Endodermal cell (in vitro differentiated cells): ENCODE results near the gene NEGR1. TPM values are rescaled to one million over a fixed set of nuclear protein-coding genes. Genes with fewer than 3 reads are reported as not detected.

Source experiments
- DNase-seq: peaks from one replicate; pipeline ENCODE4 v3.0.0-alpha.2; 2017
- H3K27ac ChIP-seq: 2 replicates; pipeline ENCODE4 v1.5.1; 2013; ENCODE audit warnings: mild to moderate bottlenecking, low read depth, low read length, moderate library complexity
- H3K27me3 ChIP-seq: 2 replicates; pipeline ENCODE4 v1.6.1; 2013; ENCODE audit warnings: mild to moderate bottlenecking, low read length, moderate library complexity; ENCODE audit not compliant: insufficient read depth, control insufficient read depth, poor library complexity, severe bottlenecking
- H3K36me3 ChIP-seq: 2 replicates; pipeline ENCODE4 v1.7.0; 2013; ENCODE audit warnings: mild to moderate bottlenecking, low read length, moderate library complexity; ENCODE audit not compliant: control insufficient read depth, insufficient read depth
- H3K4me1 ChIP-seq: one replicate; pipeline ENCODE4 v1.7.0; 2013; ENCODE audit warnings: low read length; ENCODE audit not compliant: control insufficient read depth, insufficient read depth
- H3K4me3 ChIP-seq: 2 replicates; pipeline ENCODE4 v1.5.1; 2013; ENCODE audit warnings: mild to moderate bottlenecking, low read length, moderate library complexity
- H3K9ac ChIP-seq: 2 replicates; pipeline ENCODE4 v1.6.1; 2013; ENCODE audit warnings: mild to moderate bottlenecking, low read length, moderate library complexity; ENCODE audit not compliant: poor library complexity, severe bottlenecking; ENCODE audit errors: extremely low read depth
- H3K9me3 ChIP-seq: 2 replicates; pipeline ENCODE4 v1.6.1; 2013; ENCODE audit warnings: mild to moderate bottlenecking, low read length, moderate library complexity; ENCODE audit not compliant: control insufficient read depth
- H3K27ac Mint-ChIP-seq: 2 replicates; pipeline ENCODE4 v1.8.0; 2020; ENCODE audit warnings: mixed read lengths
- H3K27me3 Mint-ChIP-seq: 2 replicates; pipeline ENCODE4 v1.8.0; 2021; ENCODE audit warnings: mild to moderate bottlenecking, mixed read lengths; ENCODE audit not compliant: insufficient read depth
- H3K36me3 Mint-ChIP-seq: 2 replicates; pipeline ENCODE4 v1.8.0; 2020; ENCODE audit warnings: low read depth, mixed read lengths
- H3K4me1 Mint-ChIP-seq: 2 replicates; pipeline ENCODE4 v1.8.0; 2020; ENCODE audit warnings: mixed read lengths
- H3K4me3 Mint-ChIP-seq: 2 replicates; pipeline ENCODE4 v1.8.0; 2020; ENCODE audit warnings: mild to moderate bottlenecking, moderate library complexity, mixed read lengths
- H3K9me3 Mint-ChIP-seq: 2 replicates; pipeline ENCODE4 v1.8.0; 2020; ENCODE audit warnings: mild to moderate bottlenecking, mixed read lengths
- WGBS, 2 experiments: methylation state at CpG; one replicate each; pipeline versions ENCODE4 v1.1.5 to v1.1.7; 2013; ENCODE audit warnings: missing lambda C conversion rate in 2 of 2, mixed read lengths in 1 of 2; ENCODE audit not compliant: insufficient coverage in 1 of 2, insufficient read length in 1 of 2; 5-methylcytosine and 5-hydroxymethylcytosine counted together
- total RNA-seq, 2 donors: library from RNA; stranded (reverse); fragmentation: NEBNext Ultra II Directional in 1 of 2; extraction: Animal tissue kit (Norgen Biotek cat#: 25700) in 1 of 2; gene quantifications; 2 replicates in 1 of 2; 3 replicates in 1 of 2; pipeline ENCODE4 v1.2.1, GENCODE V29; 2021
- TF ChIP-seq, protein P1 (sequence below): fragments of 200-600 bp; sonication (generic); conservative IDR thresholded peaks from 2 replicates; pipeline ENCODE4 v1.5.0; 2021; ENCODE audit warnings: antibody characterized with exemption, mild to moderate bottlenecking

Gene NEGR1
- total RNA-seq, 2 donors from 2014 or later: 1.5 to 2.1 TPM

DNA sequence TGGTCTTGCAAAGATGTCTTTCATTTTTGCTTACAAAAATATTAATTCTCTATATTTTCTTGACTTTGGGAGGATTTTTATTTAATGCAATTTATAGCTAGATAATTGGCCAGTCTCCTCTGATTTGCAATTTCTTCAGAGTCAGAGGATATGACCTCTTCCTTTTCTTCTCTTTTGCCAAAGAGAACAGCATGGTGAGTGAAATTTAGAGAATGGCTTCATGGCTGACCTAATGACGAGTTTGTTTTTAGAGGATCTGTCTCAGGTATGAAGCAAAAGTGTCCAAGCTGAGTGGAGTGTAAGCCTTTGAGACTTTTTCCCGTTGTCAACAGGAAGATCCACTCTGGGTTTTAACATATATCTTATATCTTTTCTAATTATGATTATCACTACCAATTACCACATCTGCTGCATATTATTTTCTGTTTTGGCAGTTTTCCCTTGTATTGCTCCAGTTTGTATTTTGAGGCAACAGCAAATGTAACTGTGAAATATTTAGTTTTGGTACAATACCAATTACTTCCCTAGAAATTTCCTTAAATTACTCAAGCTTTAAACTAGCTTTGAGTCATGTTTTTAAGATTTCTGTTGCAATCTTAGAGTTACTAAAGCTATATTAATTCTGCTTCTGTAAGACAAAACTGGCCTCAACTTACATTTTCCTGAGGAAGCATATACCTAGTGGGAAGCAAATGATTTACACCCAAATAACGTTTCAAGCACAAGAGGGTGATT lies 868.7 kb downstream of the NEGR1 start:
- 90 to 100% methylated on average over 1 to 3 of the region's 3 CpGs for WGBS, 2 experiments
- TF ChIP-seq, protein P1, sequence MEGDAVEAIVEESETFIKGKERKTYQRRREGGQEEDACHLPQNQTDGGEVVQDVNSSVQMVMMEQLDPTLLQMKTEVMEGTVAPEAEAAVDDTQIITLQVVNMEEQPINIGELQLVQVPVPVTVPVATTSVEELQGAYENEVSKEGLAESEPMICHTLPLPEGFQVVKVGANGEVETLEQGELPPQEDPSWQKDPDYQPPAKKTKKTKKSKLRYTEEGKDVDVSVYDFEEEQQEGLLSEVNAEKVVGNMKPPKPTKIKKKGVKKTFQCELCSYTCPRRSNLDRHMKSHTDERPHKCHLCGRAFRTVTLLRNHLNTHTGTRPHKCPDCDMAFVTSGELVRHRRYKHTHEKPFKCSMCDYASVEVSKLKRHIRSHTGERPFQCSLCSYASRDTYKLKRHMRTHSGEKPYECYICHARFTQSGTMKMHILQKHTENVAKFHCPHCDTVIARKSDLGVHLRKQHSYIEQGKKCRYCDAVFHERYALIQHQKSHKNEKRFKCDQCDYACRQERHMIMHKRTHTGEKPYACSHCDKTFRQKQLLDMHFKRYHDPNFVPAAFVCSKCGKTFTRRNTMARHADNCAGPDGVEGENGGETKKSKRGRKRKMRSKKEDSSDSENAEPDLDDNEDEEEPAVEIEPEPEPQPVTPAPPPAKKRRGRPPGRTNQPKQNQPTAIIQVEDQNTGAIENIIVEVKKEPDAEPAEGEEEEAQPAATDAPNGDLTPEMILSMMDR: no peak
- no peaks in the 10 kb centered on the region for H3K36me3 ChIP-seq
- H3K36me3 Mint-ChIP-seq: no peaks in the 10 kb centered on the region
- H3K9me3 ChIP-seq: no peaks in the 10 kb centered on the region
- no peak overlapping the region for H3K4me3 ChIP-seq
- peaks cover 9% of the 10 kb centered on the region for H3K4me1 Mint-ChIP-seq
- no peak for DNase-seq
- H3K4me1 ChIP-seq: peaks cover 5% of the 10 kb centered on the region
- no peaks in the 10 kb centered on the region for H3K27me3 Mint-ChIP-seq
- no peak overlapping the region for H3K9ac ChIP-seq
- H3K27ac Mint-ChIP-seq: no peak overlapping the region
- H3K9me3 Mint-ChIP-seq: no peaks in the 10 kb centered on the region
- H3K27me3 ChIP-seq: no peaks in the 10 kb centered on the region
- H3K4me3 Mint-ChIP-seq: no peak overlapping the region
- H3K27ac ChIP-seq: no peak overlapping the region

DNA sequence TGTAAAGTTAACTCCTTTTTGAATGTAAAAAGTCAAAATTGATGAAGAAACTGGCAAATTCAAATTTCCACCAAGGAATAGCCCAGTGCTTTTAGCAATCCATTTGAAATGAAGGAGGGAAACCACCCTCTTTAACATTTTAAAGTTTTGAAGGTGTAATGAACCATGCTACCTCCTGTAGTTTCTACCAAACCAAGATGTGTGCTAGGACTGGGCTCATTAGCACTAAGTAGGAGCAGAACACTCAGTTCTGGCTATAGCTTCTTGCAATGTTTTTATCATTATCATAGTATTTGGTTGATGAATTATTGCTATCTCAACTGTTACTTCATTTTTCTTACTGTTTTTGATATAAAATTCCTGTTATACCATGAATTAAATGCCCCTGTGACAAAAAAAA lies 882.3 kb downstream of the NEGR1 start:
- no peak for DNase-seq
- no peak overlapping the region for H3K27ac Mint-ChIP-seq
- no peaks in the 10 kb centered on the region for H3K36me3 Mint-ChIP-seq
- H3K36me3 ChIP-seq: no peaks in the 10 kb centered on the region
- no peaks in the 10 kb centered on the region for H3K9me3 Mint-ChIP-seq
- no peak overlapping the region for H3K27ac ChIP-seq
- TF ChIP-seq, protein P1: no peak
- H3K27me3 Mint-ChIP-seq: no peaks in the 10 kb centered on the region
- no peaks in the 10 kb centered on the region for H3K4me1 Mint-ChIP-seq
- no peaks in the 10 kb centered on the region for H3K4me1 ChIP-seq
- no peak overlapping the region for H3K4me3 Mint-ChIP-seq
- H3K27me3 ChIP-seq: no peaks in the 10 kb centered on the region
- no peaks in the 10 kb centered on the region for H3K9me3 ChIP-seq
- no peak overlapping the region for H3K9ac ChIP-seq
- H3K4me3 ChIP-seq: no peak overlapping the region

DNA sequence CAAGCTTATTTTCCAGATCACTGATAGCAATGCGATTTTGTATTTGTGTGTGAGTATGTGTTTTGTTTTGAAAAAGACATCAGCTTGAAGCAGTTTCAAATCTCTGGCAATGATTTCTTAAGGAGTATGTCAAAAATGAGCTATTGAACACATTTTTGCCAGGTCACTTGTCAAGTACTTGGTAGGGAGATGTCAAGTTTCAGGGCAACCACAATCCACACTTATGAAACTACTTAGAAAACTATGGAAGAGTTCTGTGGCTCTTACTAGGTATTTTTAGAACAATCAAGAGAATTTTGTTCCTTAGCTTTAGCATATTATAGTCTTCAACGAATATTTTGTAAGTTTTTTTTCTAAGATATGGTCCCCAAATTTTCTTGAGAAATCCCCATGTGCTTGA lies 882.7 kb downstream of the NEGR1 start:
- no peak for DNase-seq
- Mint-ChIP-seq H3K27ac (no peak overlapping the region), H3K4me1 (no peaks in the 10 kb centered on the region), H3K36me3 (no peaks in the 10 kb centered on the region), H3K9me3 (no peaks in the 10 kb centered on the region), H3K4me3 (no peak overlapping the region), H3K27me3 (no peaks in the 10 kb centered on the region)
- Histone ChIP-seq H3K36me3 (no peaks in the 10 kb centered on the region), H3K27me3 (no peaks in the 10 kb centered on the region), H3K27ac (no peak overlapping the region), H3K9ac (no peak overlapping the region), H3K4me3 (no peak overlapping the region), H3K4me1 (no peaks in the 10 kb centered on the region), H3K9me3 (no peaks in the 10 kb centered on the region)
- TF ChIP-seq, protein P1: no peak
- 77% methylated on average over 2 of the region's 2 CpGs; no CpG with 5 or more reads in 1 of the 2 experiments for WGBS, 2 experiments
